Right renal cortex interstitium (tissue), 3 donors: ENCODE measurements around the gene CCDC152. TPM values are rescaled to one million over a fixed set of nuclear protein-coding genes. Genes with fewer than 3 reads are reported as not detected.

Experiments used
- DNase-seq, 3 donors: peaks; one replicate each; pipeline ENCODE4 v3.0.0-alpha.2; 2013; ENCODE audit warnings: low read depth in 3 of 3, low spot score in 2 of 3
- polyA plus RNA-seq, 3 donors: library from polyadenylated mRNA; unstranded; fragments of 120-200 nt; gene quantifications; one replicate each; pipeline ENCODE4 v1.2.1, GENCODE V29; 2013; ENCODE audit not compliant: insufficient read length in 3 of 3

Gene CCDC152
- polyA plus RNA-seq, 3 donors, result 15.4 to 16.7 (median 15.4) TPM

- DNase-seq, result no peak
These were observed 22.5 kb downstream of the CCDC152 start for GRCh38 chr5:42779083-42779482.

- DNase-seq, result no peak
These were observed 25.0 kb downstream of the CCDC152 start for GRCh38 chr5:42781584-42781983.

GRCh38 chr5:42784132-42784531 is 27.5 kb downstream of the CCDC152 start:
- no peak for DNase-seq

DNA sequence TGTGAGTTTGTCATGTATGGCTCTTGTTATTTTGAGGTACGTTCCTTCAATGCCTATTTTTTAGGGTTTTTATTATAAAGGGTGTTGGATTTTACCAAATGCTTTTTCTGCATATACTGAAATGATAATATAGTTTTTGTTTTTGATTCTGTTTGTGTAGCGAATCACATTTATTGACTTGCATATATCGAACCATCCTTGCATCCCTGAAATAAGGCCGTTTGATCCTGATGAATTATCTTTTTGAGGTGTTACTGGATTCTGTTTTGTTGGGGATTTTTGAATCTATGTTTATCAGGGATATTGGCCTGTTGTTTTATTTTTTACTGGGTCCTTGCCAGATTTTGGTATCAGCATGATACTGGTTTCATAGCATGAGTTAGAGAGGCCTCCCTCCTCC is 29.1 kb downstream of the CCDC152 start:
- no peak for DNase-seq

GRCh38 chr5:42787073-42787472 is 30.5 kb downstream of the CCDC152 start:
- DNase-seq, result no peak

DNA sequence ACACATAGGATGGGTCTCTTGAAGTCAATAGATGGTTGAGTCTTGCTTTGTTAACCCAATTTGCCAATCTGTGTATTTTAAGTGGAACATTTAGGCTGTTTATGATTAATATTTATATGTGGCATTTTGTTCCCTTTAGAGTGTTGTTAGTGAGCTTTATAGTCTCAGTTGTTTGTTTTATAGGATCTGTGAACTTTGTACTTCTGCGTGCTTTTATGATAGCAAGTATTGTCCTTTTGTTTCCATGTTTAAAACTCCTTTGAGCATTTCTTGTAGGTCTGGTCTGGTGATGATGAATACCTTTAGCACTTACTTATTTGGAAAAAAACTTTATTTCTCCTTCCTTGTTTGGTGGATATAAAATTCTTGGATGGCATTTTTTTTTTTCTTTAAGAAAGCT is 31.2 kb downstream of the CCDC152 start:
- DNase-seq, result no peak

DNA sequence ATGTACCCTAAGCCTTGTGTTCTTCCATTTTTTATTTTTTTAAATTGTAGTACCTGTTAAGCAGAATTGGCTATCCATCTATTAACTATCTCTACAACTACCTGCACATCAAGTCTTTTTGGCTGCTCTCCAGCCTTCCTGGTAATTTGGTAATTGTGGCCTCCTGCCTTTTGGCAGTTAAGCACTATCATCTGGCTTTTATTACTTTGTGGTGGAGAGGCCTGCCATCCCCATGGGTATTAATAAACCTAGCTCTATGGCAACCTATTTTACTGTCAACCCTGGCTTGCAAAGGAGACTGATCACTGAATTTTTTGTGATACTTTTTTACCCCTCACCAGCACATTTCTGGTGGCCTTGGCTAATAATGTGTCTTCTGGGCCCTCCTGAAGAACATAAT is 34.5 kb downstream of the CCDC152 start:
- no peak for DNase-seq

DNA sequence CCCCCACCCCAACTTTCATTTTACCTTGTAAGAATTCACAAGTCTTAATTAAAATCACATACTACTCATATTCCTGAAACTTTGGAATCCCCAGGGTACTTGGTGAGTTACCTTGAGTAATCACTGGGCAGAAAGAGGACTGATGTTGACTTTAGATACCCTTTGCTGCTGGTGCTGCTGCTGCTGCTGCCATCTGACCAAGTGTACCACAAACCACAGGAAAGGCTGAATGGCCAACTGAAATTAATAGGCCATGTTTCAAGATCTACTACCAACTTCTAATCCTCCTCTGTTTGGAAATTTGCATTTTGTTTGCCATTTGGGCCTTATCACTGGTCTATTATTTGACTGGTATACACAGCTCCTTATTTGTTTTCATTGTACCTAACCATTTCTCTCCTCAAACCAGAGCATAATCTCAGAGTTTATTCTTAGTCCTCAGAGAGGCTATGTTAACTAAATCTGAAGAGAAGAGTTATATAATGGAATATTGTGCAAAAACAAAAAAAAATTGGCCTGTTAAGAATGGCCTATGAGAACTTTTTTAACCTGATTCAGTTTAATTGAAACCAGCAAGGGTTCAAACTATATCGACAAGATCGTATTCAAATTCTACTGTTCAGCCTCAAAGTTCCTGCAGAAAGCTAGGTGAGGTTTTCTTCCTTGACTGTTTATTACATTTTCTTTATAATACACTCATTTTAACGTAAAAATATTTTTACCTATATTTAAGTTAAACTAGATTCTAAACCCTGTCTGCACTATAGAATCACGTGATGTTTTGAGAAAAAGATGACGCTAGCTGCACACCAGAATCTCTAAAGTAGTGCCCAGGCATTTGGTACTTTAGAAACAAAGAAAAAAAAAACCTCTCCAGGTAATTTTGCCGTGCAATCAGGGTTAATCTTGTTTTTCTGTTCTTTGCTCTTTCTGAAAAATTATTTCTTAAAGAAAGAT is 41.9 kb downstream of the CCDC152 start:
- no peak for DNase-seq

- no peak for DNase-seq
These were observed 42.6 kb downstream of the CCDC152 start for GRCh38 chr5:42799241-42799608.

DNA sequence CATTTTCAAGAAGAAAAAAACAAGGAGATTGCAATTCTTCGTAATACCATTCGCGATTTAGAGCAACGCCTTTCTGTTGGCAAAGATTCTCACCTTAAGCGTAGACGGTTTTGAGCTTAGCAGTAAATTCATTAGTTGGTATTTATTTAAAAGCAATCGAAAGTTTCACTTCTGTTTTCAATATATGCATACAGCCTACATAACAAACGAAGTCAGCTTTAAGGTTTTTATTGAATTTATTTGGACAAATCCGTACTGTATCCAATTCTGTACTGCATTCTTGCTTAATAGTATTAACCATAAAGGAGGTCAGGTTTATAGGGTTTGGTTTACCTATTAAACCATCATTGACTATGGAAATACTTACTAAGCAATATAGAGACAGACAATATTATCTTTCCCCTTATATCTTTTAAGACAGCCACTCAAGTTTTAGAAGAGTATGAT is 43.1 kb downstream of the CCDC152 start:
- DNase-seq, result no peak

DNA sequence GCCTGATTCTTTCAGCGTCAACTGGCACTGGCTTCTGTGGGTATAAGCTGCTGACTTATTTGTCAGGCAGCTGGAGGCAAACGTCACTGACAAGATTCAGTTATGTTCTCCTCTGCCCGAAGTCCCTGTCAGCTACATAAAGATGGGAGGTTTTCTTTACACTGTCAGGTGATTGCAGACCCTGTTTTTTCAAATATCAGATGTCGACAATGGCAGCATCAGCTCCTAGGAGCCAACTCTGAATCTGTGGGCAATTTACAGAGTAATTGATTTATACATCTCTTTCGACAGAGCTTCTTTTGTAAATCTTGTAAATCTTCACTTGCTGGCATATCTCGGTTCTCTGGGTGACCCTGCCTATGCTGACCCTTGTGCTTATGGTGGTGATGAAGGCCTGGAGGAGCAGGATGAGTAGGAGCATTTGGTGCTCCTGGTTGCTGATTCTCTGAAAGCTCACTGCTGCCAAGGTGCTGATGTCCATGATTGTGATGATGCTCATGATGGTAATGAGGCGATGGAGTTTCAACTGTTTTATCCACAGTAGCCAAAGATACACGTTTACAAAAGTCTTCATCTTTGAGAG is 44.2 kb downstream of the CCDC152 start:
- no peak for DNase-seq

- no peak for DNase-seq
These were observed 45.0 kb downstream of the CCDC152 start for GRCh38 chr5:42801516-42802166.

GRCh38 chr5:42804717-42805339 is 48.2 kb downstream of the CCDC152 start:
- no peak for DNase-seq

GRCh38 chr5:42806004-42806700 is 49.5 kb downstream of the CCDC152 start:
- no peak for DNase-seq

DNA sequence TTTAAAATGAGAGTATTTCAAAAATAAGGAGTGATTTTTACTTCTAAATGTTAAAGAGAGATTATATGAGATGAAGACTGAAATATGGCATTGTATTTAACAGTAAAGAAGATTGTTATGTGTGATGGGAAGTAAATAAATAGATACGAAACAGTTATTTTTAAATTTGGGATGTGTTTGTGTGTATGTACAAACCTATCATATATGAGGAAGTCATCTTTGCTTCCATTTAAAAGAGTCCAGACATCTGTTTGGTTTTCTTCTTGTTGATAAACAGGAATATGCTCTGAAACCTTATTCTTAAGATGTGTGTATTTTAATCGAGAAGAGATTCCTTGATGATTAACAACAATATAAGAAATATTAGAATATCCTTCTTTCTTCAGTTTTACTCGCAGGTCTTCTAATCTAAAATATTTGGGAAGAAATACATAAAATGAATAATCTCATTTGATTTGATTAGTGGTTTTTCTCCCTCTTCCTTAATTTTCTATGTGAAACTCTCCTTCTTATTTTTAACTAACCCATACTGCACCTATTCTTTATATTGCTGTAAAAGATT is 50.2 kb downstream of the CCDC152 start:
- no peak for DNase-seq

- DNase-seq, result no peak
These were observed 51.3 kb downstream of the CCDC152 start for GRCh38 chr5:42807722-42808447.

DNA sequence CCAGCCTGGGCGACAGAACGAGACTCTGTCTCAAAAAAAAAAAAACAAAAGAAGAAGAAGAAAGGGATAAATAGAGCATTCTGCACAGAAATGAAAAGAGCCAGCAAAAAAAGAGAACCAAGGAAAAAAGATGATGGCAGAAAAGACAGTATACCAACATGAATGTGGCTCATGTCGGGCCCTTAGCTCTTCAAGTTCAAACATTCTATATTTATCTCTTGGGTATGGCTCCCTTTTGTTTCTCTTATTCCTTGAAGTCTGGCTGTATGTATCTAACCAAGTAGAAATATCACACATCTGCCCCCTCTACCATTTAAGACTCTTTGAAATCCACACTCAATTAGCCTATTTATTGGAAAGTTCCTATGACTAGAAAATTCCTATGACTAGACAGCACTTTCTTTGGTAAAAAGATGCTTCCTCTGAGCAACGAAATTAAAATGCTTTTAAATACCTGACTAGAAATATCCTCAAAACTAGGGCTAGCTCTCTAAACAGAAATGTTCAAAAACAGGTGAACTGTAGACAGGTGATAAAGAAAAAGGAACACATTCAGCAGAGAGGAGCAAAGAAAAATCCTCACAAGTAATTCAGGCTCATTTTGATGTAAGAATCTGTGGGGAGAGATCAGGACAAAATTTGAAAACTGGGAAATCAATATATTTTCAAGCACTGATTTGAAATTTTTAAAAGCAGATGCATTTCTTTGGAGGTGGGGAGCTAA is 52.4 kb downstream of the CCDC152 start:
- DNase-seq, result no peak

DNA sequence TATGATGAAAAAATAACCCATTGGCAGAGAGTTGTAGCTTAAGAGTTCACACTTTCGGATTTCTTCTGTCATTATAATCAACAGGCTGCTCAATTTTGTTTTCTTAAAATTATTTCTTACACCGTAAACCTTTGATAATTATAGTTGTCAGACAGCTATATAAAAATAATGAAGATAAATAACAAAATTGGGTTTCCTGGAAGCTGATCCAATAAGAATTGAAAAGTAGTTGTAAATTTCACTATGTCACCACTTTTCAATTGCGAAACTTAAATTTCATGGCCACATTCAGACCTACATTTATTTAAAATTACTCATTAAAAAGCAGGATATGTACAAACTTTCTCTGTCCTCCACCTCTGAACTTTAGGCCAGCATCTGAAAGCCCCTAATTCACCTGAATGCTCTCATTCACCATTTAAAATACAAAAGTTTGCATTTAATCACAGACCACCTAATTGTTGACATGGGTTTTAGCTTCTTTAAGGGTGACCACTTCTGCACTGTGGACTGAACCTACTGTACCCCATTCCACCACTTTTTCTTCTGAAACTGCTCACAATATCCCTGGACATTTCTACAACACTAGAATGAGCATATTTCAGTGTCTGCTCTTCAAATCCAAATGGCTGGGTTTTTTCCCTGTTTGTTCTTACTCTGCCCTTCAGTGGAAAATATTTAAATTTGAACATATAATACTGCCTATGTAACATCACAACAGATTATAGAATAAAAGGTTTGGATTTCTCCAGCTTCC is 54.4 kb downstream of the CCDC152 start:
- no peak for DNase-seq
